Mucosa of stomach (tissue), 1 donor: ENCODE measurements around the gene PARP15.

Source experiments
- H3K27me3 ChIP-seq: one replicate; pipeline ENCODE4 v1.7.0; 2013; ENCODE audit warnings: mild to moderate bottlenecking, low read length; ENCODE audit not compliant: control insufficient read depth, insufficient read depth
- H3K36me3 ChIP-seq: one replicate; pipeline ENCODE4 v1.7.0; 2013; ENCODE audit warnings: low read length; ENCODE audit not compliant: control insufficient read depth, insufficient read depth
- H3K4me1 ChIP-seq: one replicate; pipeline ENCODE4 v1.7.0; 2013; ENCODE audit warnings: mild to moderate bottlenecking, low read length; ENCODE audit not compliant: control insufficient read depth, insufficient read depth
- H3K4me3 ChIP-seq: one replicate; pipeline ENCODE4 v1.7.0; 2013; ENCODE audit warnings: low read length
- H3K9ac ChIP-seq: one replicate; pipeline ENCODE4 v1.7.0; 2013; ENCODE audit warnings: mild to moderate bottlenecking, low read length, moderate library complexity
- H3K9me3 ChIP-seq: one replicate; pipeline ENCODE4 v1.7.0; 2013; ENCODE audit warnings: mild to moderate bottlenecking, low read length, moderate library complexity; ENCODE audit not compliant: control insufficient read depth
- donor health status: Pancreatic carcinoma.

The PARP15 gene

GRCh38 chr3:122577409-122578031 lies at the start of gene PARP15:
Gene PARP15, plus strand, starts transcription at chr3:122577650. Its CDS starts 18 bp downstream, at chr3:122577668.
- H3K9ac ChIP-seq, result peak within 1 kb of the TSS; percentile 24
- peaks cover 5% of the 10 kb centered on the region for H3K9me3 ChIP-seq
- no peak within 1 kb of the TSS for H3K4me3 ChIP-seq
- no peaks in the 10 kb centered on the region for H3K36me3 ChIP-seq
- no peaks in the 10 kb centered on the region for H3K4me1 ChIP-seq
- H3K27me3 ChIP-seq, result peaks cover 8% of the 10 kb centered on the region

- Histone ChIP-seq H3K9ac (no peak overlapping the region), H3K4me1 (no peaks in the 10 kb centered on the region), H3K36me3 (peaks cover 15% of the 10 kb centered on the region), H3K9me3 (no peaks in the 10 kb centered on the region), H3K4me3 (no peak overlapping the region), H3K27me3 (no peaks in the 10 kb centered on the region)
These were observed 47.3 kb upstream of the PARP15 start for GRCh38 chr3:122530164-122530563.

- Histone ChIP-seq H3K4me1 (no peaks in the 10 kb centered on the region), H3K9me3 (no peaks in the 10 kb centered on the region), H3K9ac (no peak overlapping the region), H3K36me3 (peaks cover 20% of the 10 kb centered on the region), H3K4me3 (no peak overlapping the region), H3K27me3 (no peaks in the 10 kb centered on the region)
These were observed 44.0 kb upstream of the PARP15 start for GRCh38 chr3:122533480-122533879.

GRCh38 chr3:122533931-122534334 lies 43.5 kb upstream of the PARP15 start:
- Histone ChIP-seq H3K9me3 (no peaks in the 10 kb centered on the region), H3K4me1 (no peaks in the 10 kb centered on the region), H3K9ac (no peak overlapping the region), H3K27me3 (no peaks in the 10 kb centered on the region), H3K36me3 (peaks cover 20% of the 10 kb centered on the region), H3K4me3 (no peak overlapping the region)

- Histone ChIP-seq H3K36me3 (peaks cover 20% of the 10 kb centered on the region), H3K9ac (no peak overlapping the region)
These were observed 41.4 kb upstream of the PARP15 start for GRCh38 chr3:122535964-122536631.

GRCh38 chr3:122536632-122537001 lies 40.8 kb upstream of the PARP15 start:
- H3K27me3 ChIP-seq, result no peaks in the 10 kb centered on the region
- no peak overlapping the region for H3K9ac ChIP-seq
- H3K9me3 ChIP-seq, result no peaks in the 10 kb centered on the region
- H3K4me3 ChIP-seq, result no peak overlapping the region
- H3K4me1 ChIP-seq, result no peaks in the 10 kb centered on the region
- peaks cover 20% of the 10 kb centered on the region for H3K36me3 ChIP-seq

More at GRCh38 chr3:122535964-122536631, 41.4 kb upstream of the PARP15 start:
- Histone ChIP-seq H3K9me3 (no peaks in the 10 kb centered on the region), H3K4me3 (no peak overlapping the region), H3K4me1 (no peaks in the 10 kb centered on the region), H3K27me3 (no peaks in the 10 kb centered on the region)

- Histone ChIP-seq H3K27me3 (no peaks in the 10 kb centered on the region), H3K4me1 (no peaks in the 10 kb centered on the region), H3K9ac (no peak overlapping the region), H3K9me3 (no peaks in the 10 kb centered on the region), H3K36me3 (peaks cover 14% of the 10 kb centered on the region), H3K4me3 (no peak overlapping the region)
These were observed 38.4 kb upstream of the PARP15 start for GRCh38 chr3:122538956-122539490.

DNA sequence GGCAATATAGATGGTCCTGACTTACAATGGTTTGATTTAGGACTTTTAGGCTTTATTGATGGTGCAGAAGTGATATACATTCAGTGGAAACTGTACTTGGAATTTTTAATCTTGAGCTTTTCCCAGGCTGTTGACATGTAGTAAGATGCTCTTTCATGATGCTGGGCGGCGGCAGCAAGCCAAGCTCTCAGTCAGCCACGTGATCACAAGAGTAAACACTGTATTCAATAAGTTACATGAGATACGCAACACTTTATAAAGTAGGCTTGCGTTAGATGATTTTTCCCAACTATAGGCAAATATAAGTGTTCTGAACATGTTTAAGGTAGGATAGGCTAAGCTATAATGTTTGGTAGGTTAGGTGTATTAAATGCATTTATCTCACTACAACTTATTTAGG lies 31.3 kb upstream of the PARP15 start:
- no peak overlapping the region for H3K9ac ChIP-seq
- H3K36me3 ChIP-seq, result peaks cover 15% of the 10 kb centered on the region
- H3K27me3 ChIP-seq, result no peaks in the 10 kb centered on the region
- no peaks in the 10 kb centered on the region for H3K9me3 ChIP-seq
- H3K4me3 ChIP-seq, result no peak overlapping the region
- H3K4me1 ChIP-seq, result no peaks in the 10 kb centered on the region

GRCh38 chr3:122548076-122548475 lies 29.4 kb upstream of the PARP15 start:
- peaks cover 15% of the 10 kb centered on the region for H3K36me3 ChIP-seq
- no peak overlapping the region for H3K9ac ChIP-seq
- H3K4me3 ChIP-seq, result no peak overlapping the region
- H3K27me3 ChIP-seq, result no peaks in the 10 kb centered on the region
- H3K9me3 ChIP-seq, result no peaks in the 10 kb centered on the region
- H3K4me1 ChIP-seq, result no peaks in the 10 kb centered on the region

- Histone ChIP-seq H3K27me3 (no peaks in the 10 kb centered on the region), H3K9me3 (no peaks in the 10 kb centered on the region), H3K4me3 (no peak overlapping the region), H3K9ac (no peak overlapping the region), H3K4me1 (no peaks in the 10 kb centered on the region), H3K36me3 (peaks cover 15% of the 10 kb centered on the region)
These were observed 28.8 kb upstream of the PARP15 start for GRCh38 chr3:122548619-122549018.

- Histone ChIP-seq H3K4me3 (no peak overlapping the region), H3K9ac (no peak overlapping the region), H3K9me3 (no peaks in the 10 kb centered on the region), H3K36me3 (peaks cover 4% of the 10 kb centered on the region), H3K4me1 (no peaks in the 10 kb centered on the region), H3K27me3 (no peaks in the 10 kb centered on the region)
These were observed 24.3 kb upstream of the PARP15 start for GRCh38 chr3:122553171-122553570.

GRCh38 chr3:122555275-122556071 lies 22.0 kb upstream of the PARP15 start:
- Histone ChIP-seq H3K36me3 (no peaks in the 10 kb centered on the region), H3K4me1 (no peaks in the 10 kb centered on the region), H3K9me3 (no peaks in the 10 kb centered on the region), H3K27me3 (no peaks in the 10 kb centered on the region), H3K4me3 (no peak overlapping the region), H3K9ac (no peak overlapping the region)
